Measurements from ENCODE around the gene TBX18. TPM values are rescaled to one million over a fixed set of nuclear protein-coding genes. Genes with fewer than 3 reads are reported as not detected.

TBX18 gene
- total RNA-seq, 1 donor from 2014 or later: 1.3 TPM

DNA sequence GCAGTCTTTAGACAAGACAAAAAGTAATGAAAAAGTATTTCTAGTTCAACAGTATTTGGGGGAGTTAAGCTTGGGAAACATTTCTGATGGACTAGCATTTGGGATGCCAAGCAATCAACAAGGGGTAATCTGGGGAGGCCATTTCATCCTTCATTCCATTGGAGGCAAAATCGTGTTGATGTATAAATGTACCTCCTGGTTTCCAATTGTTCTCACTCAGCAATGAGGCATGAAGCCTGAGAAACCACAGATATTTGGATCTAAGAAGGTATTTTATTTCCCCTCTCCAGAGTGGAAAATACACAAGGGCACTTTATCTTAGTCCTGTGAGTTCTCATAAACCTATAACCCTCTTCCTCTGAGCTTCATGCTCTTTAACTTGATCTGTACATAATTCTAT lies 68.2 kb downstream of the TBX18 start:
- Histone ChIP-seq H3K36me3 (ENCODE audit: control insufficient read depth, insufficient read depth, low read length) (no peaks in the 10 kb centered on the region), H3K4me3 (ENCODE audit: low read depth, low read length) (no peak overlapping the region), H3K27me3 (ENCODE audit: control insufficient read depth, insufficient read depth, low read length) (no peaks in the 10 kb centered on the region)
- TF ChIP-seq, protein P1, sequence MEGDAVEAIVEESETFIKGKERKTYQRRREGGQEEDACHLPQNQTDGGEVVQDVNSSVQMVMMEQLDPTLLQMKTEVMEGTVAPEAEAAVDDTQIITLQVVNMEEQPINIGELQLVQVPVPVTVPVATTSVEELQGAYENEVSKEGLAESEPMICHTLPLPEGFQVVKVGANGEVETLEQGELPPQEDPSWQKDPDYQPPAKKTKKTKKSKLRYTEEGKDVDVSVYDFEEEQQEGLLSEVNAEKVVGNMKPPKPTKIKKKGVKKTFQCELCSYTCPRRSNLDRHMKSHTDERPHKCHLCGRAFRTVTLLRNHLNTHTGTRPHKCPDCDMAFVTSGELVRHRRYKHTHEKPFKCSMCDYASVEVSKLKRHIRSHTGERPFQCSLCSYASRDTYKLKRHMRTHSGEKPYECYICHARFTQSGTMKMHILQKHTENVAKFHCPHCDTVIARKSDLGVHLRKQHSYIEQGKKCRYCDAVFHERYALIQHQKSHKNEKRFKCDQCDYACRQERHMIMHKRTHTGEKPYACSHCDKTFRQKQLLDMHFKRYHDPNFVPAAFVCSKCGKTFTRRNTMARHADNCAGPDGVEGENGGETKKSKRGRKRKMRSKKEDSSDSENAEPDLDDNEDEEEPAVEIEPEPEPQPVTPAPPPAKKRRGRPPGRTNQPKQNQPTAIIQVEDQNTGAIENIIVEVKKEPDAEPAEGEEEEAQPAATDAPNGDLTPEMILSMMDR (IDR thresholded peaks at IDR 0.05; ENCODE audit: insufficient read depth, low read length, severe bottlenecking): no peak
- FAIRE-seq (no peak), DNase-seq (ENCODE audit: low read depth) (no peak)

DNA sequence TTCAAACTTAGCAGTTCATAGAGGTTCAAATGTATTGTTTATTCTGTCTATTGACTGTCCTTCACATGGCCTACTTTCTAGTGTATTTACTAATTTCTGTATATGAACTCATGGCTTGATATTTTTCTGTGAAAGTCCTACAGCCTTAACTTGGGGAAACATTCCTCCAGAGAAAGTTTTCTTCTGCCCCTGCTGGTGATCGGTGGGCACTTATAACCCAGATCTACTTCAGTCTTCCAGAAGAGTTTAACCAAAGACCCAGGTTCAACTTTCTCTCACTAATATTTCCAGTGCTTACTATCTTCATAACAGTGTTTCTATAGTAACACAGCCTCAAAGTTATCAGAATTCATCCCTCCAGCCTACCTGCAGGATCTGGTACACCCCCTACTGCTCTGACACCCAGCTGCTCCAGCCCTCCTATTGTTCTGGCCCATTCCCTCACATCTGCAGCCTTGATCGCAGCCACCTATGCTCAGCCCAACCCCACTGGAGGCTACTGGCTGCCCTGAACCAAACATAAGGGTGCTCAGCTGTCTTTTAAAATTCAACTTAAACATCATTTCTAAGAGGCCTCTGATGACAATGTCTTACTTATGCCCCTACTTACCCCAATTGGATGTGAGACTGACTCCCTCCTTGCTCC lies 72.3 kb downstream of the TBX18 start:
- Histone ChIP-seq H3K36me3 (ENCODE audit: control insufficient read depth, insufficient read depth, low read length) (no peaks in the 10 kb centered on the region), H3K4me3 (ENCODE audit: low read depth, low read length) (no peak overlapping the region), H3K27me3 (ENCODE audit: control insufficient read depth, insufficient read depth, low read length) (no peaks in the 10 kb centered on the region)
- no peak for FAIRE-seq
- TF ChIP-seq, protein P1 (IDR thresholded peaks at IDR 0.05; ENCODE audit: insufficient read depth, low read length, severe bottlenecking): no peak
- DNase-seq (ENCODE audit: low read depth): no peak

DNA sequence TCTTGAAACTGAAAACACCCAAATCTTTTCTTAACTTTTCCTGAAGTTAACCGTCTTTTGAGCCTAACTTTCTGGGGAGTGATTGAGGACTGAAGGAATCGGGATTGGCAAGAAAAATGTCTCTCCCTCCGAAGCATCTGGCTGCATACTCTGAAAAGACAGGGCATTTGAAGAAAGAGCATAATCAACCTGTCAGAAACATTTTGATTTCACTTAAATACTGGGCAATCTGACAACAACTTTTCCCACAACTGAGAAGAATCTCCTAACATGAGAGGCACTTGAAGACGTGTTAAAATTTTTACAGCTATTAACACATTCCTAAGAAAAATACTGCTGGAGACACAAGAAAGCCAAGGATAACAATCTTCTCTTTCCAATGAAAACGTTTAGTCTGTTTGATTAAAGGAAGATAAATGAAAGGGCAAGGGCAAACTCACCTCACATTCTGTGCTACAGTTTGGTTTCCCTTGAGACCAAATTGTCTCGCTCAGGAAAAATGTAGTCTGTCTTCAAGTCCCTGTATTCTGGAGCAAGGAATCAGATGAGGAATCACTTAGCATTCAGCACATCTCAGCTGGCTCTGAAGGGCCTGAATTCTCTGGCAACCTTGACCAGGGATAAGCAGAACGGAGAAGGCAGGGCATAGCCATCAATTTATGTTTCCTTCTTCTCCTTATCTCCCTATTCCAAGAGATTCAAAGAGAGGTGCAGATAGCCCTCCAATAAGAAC lies 76.1 kb downstream of the TBX18 start:
- Histone ChIP-seq H3K27me3 (ENCODE audit: control insufficient read depth, insufficient read depth, low read length) (no peaks in the 10 kb centered on the region), H3K36me3 (ENCODE audit: control insufficient read depth, insufficient read depth, low read length) (no peaks in the 10 kb centered on the region), H3K4me3 (ENCODE audit: low read depth, low read length) (no peak overlapping the region)
- no peak for FAIRE-seq
- DNase-seq (ENCODE audit: low read depth): no peak
- TF ChIP-seq, protein P1 (IDR thresholded peaks at IDR 0.05; ENCODE audit: insufficient read depth, low read length, severe bottlenecking): no peak

DNA sequence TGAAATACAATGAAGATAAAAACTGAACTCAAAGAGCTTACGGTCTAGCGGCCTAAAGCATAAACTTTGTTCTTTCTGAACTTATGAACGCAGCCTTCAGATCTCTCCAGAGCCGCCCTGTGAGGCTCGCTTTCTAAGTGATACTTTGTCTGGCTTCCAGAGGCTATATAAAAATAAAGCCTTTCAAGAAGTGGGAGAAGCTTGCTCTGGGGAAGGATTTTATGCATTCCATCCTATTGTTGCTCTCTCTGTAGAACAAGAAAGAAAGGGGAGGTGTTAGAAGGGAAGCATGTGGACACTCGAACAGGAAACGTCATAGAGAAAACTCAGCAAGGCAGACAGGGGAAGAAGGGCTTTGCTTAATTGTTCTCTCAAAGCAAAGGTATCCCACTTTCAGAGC lies 77.0 kb downstream of the TBX18 start:
- Histone ChIP-seq H3K36me3 (ENCODE audit: control insufficient read depth, insufficient read depth, low read length) (no peaks in the 10 kb centered on the region), H3K27me3 (ENCODE audit: control insufficient read depth, insufficient read depth, low read length) (no peaks in the 10 kb centered on the region), H3K4me3 (ENCODE audit: low read depth, low read length) (no peak overlapping the region)
- FAIRE-seq (no peak), DNase-seq (ENCODE audit: low read depth) (peak; percentile 7)
- TF ChIP-seq, protein P1 (IDR thresholded peaks at IDR 0.05; ENCODE audit: insufficient read depth, low read length, severe bottlenecking): no peak

DNA sequence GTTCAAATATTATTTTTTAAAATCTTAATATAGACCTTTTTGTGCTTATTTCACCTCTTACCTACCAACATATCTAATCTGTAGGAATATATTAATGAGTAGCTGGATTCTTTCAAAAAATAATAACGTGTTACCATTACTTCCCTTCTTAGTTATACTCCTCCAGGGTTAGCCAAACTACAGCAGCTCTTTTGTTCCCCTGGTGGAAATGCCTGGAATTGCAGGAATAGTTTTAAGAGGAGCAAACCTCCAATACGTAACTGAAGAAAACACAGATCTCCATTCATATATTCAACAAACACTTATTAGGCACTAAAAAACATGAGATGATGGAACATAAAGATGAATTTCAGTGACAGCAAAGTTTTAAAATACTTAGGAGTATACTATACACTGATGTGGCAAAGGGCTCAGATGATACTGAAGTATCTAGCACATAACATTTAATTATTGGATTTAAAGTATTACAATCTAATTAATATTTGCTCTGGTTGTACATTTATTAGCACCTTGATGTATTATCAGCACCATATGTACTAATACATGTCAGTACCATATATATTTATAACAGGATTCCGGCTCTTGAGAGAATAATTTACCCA lies 78.3 kb downstream of the TBX18 start:
- H3K27me3 ChIP-seq (ENCODE audit: control insufficient read depth, insufficient read depth, low read length): no peaks in the 10 kb centered on the region
- no peak for FAIRE-seq
- DNase-seq (ENCODE audit: low read depth): peak; percentile 8
- no peaks in the 10 kb centered on the region for H3K36me3 ChIP-seq (ENCODE audit: control insufficient read depth, insufficient read depth, low read length)
- no peak overlapping the region for H3K4me3 ChIP-seq (ENCODE audit: low read depth, low read length)
- TF ChIP-seq, protein P1 (IDR thresholded peaks at IDR 0.05; ENCODE audit: insufficient read depth, low read length, severe bottlenecking): peak; percentile 21
